CD14-positive monocyte (primary cell): ENCODE results near the gene TDRD7. TPM values are rescaled to one million over a fixed set of nuclear protein-coding genes. Genes with fewer than 3 reads are reported as not detected.
A peak's percentile ranks its signal among the peaks of the same experiment; 100 is the strongest.

ENCODE experiments used
- DNase-seq, 3 donors: peaks; one replicate each; pipeline ENCODE4 v3.0.0-alpha.2; 2011 to 2022
- H2AFZ ChIP-seq: 2 replicates; pipeline ENCODE4 v1.6.0; 2012; ENCODE audit warnings: mild to moderate bottlenecking, low read depth, low read length, inconsistent platforms; ENCODE audit not compliant: insufficient read depth, poor library complexity, severe bottlenecking
- H3K27ac ChIP-seq, 2 donors: 1 replicate in 1 of 2; 2 replicates in 1 of 2; pipeline ENCODE4 v1.5.1; 2012 to 2013; ENCODE audit warnings: low read length in 2 of 2, control low read depth in 1 of 2, inconsistent platforms in 1 of 2, low read depth in 1 of 2, mild to moderate bottlenecking in 1 of 2
- H3K27me3 ChIP-seq, 2 donors: one replicate each; pipeline versions ENCODE4 v1.6.0 to v1.6.1; 2011 to 2013; ENCODE audit warnings: low read length in 2 of 2; ENCODE audit not compliant: control insufficient read depth in 2 of 2, insufficient read depth in 2 of 2
- H3K36me3 ChIP-seq, 2 donors: replicated peaks in 1 of 2; 1 replicate in 1 of 2; 2 replicates in 1 of 2; pipeline versions ENCODE4 v1.5.1 to v1.6.1; 2012 to 2013; ENCODE audit warnings: low read length in 2 of 2, control low read depth in 1 of 2, inconsistent platforms in 1 of 2, mild to moderate bottlenecking in 1 of 2; ENCODE audit not compliant: insufficient read depth in 2 of 2, control insufficient read depth in 1 of 2
- H3K4me1 ChIP-seq, 2 donors: 1 replicate in 1 of 2; 2 replicates in 1 of 2; pipeline versions ENCODE4 v1.5.1 to v1.6.1; 2012 to 2013; ENCODE audit warnings: low read length in 2 of 2, control low read depth in 1 of 2, inconsistent platforms in 1 of 2, mild to moderate bottlenecking in 1 of 2, moderate library complexity in 1 of 2; ENCODE audit not compliant: insufficient read depth in 2 of 2, control insufficient read depth in 1 of 2
- H3K4me2 ChIP-seq: replicated peaks from 2 replicates; pipeline ENCODE3; 2012; ENCODE audit warnings: low read length, moderate library complexity, mild to moderate bottlenecking; ENCODE audit not compliant: poor library complexity, severe bottlenecking; ENCODE audit errors: extremely low read depth
- H3K4me3 ChIP-seq, 3 experiments: fragments of 200-600 bp in 1 of 3; sonication (generic) in 1 of 3; replicated peaks in 1 of 3; 1 replicate in 2 of 3; 2 replicates in 1 of 3; pipeline ENCODE4 v1.5.1; 2011 to 2013; ENCODE audit warnings: low read length in 3 of 3, mild to moderate bottlenecking in 3 of 3, control low read depth in 2 of 3, low read depth in 2 of 3, inconsistent platforms in 1 of 3, moderate library complexity in 1 of 3
- H3K79me2 ChIP-seq: 2 replicates; pipeline ENCODE4 v1.6.0; 2012; ENCODE audit warnings: mild to moderate bottlenecking, control low read depth, inconsistent platforms, low read length, moderate library complexity; ENCODE audit not compliant: insufficient read depth
- H3K9ac ChIP-seq: 2 replicates; pipeline ENCODE4 v1.6.0; 2017; ENCODE audit warnings: low read length, mild to moderate bottlenecking; ENCODE audit not compliant: insufficient read depth, poor library complexity, severe bottlenecking
- H3K9me3 ChIP-seq, 2 donors: replicated peaks in 1 of 2; 1 replicate in 1 of 2; 2 replicates in 1 of 2; pipeline versions ENCODE4 v1.5.1 to v1.6.1; 2012 to 2013; ENCODE audit warnings: low read length in 2 of 2, control low read depth in 1 of 2; ENCODE audit not compliant: control insufficient read depth in 1 of 2, insufficient read depth in 1 of 2
- H4K20me1 ChIP-seq: 2 replicates; pipeline ENCODE4 v1.6.0; 2012; ENCODE audit warnings: mild to moderate bottlenecking, low read length, control low read depth, moderate library complexity; ENCODE audit not compliant: insufficient read depth
- H3K27ac Mint-ChIP-seq, 7 donors: one replicate each; pipeline ENCODE4 v1.8.0; 2020; ENCODE audit warnings: mild to moderate bottlenecking in 7 of 7, mixed read lengths in 7 of 7, moderate library complexity in 6 of 7, inconsistent platforms in 2 of 7
- H3K27me3 Mint-ChIP-seq, 3 donors: one replicate each; pipeline ENCODE4 v1.8.0; 2021 to 2022; ENCODE audit warnings: low read depth in 3 of 3, mild to moderate bottlenecking in 3 of 3, mixed read lengths in 3 of 3, moderate library complexity in 3 of 3, inconsistent platforms in 1 of 3
- H3K36me3 Mint-ChIP-seq, 2 donors: one replicate each; pipeline ENCODE4 v1.8.0; 2020; ENCODE audit warnings: mixed read lengths in 2 of 2, inconsistent platforms in 1 of 2, mild to moderate bottlenecking in 1 of 2
- H3K4me1 Mint-ChIP-seq: one replicate; pipeline ENCODE4 v1.8.0; 2020; ENCODE audit warnings: mild to moderate bottlenecking, mixed read lengths
- H3K4me3 Mint-ChIP-seq, 2 donors: one replicate each; pipeline ENCODE4 v1.8.0; 2020; ENCODE audit warnings: mild to moderate bottlenecking in 2 of 2, mixed read lengths in 2 of 2, moderate library complexity in 1 of 2
- H3K9me3 Mint-ChIP-seq, 7 donors: one replicate each; pipeline ENCODE4 v1.8.0; 2020 to 2022; ENCODE audit warnings: mixed read lengths in 7 of 7, mild to moderate bottlenecking in 6 of 7, moderate library complexity in 6 of 7, inconsistent platforms in 2 of 7
- CTCF ChIP-seq: fragments of 200-600 bp; IDR thresholded peaks from one replicate; pipeline ENCODE4 v1.8.0; 2022; ENCODE audit warnings: antibody characterized with exemption, mild to moderate bottlenecking
- WGBS: methylation state at CpG from one replicate; pipeline ENCODE4 v1.1.5; 2013; ENCODE audit warnings: missing lambda C conversion rate; ENCODE audit not compliant: insufficient coverage; 5-methylcytosine and 5-hydroxymethylcytosine counted together
- intact Hi-C, 2 donors: fragments of 100-400 bp; cut with micrococcal nuclease; formaldehyde crosslinking; loops; one replicate each; pipeline versions ENCODE4 v1.15.0 to v1.15.1; 2023
- polyA plus RNA-seq, 3 donors: library from polyadenylated mRNA; depleted of rRNA in 1 of 3; unstranded in 2 of 3; stranded (reverse) in 1 of 3; fragments of 300-500 nt in 2 of 3; fragments of >200 nt in 1 of 3; fragmentation: Illumina TruSeq in 2 of 3; gene quantifications; 1 replicate in 2 of 3; 2 replicates in 1 of 3; pipeline ENCODE4 v1.2.3, GENCODE V29; 2012 to 2021

TDRD7 gene
- polyA plus RNA-seq, 3 donors, result 8.1 to 12.0 (median 11.1) TPM

GRCh38 chr9:97366476-97366875, 45.4 kb upstream of the TDRD7 start:
- H2AFZ ChIP-seq, result no peak overlapping the region
- H3K9me3 Mint-ChIP-seq, result peaks cover 8 to 19% (median 12%) of the 10 kb centered on the region in 7 donors
- H3K36me3 ChIP-seq, result no peaks in the 10 kb centered on the region
- H3K27ac ChIP-seq, result peak overlapping the region in 1 of 2 donors; percentile 44
- no peaks in the 10 kb centered on the region for H3K79me2 ChIP-seq
- H3K9ac ChIP-seq, result no peak overlapping the region
- H3K4me2 ChIP-seq, result peak overlapping the region; percentile 4
- H3K4me3 Mint-ChIP-seq, result no peak overlapping the region
- H4K20me1 ChIP-seq, result no peaks in the 10 kb centered on the region
- peaks cover 4 to 16% of the 10 kb centered on the region in 2 donors for H3K36me3 Mint-ChIP-seq
- intact Hi-C loops, result no loop called here
- H3K27ac Mint-ChIP-seq, result no peak overlapping the region
- H3K4me1 ChIP-seq, result peaks cover 25% of the 10 kb centered on the region in 2 donors
- no peak for TF ChIP-seq CTCF
- 95% methylated on average over 5 of the region's 10 CpGs for WGBS
- no peak overlapping the region for H3K4me3 ChIP-seq
- no peak for DNase-seq
- peaks cover 0 to 10% of the 10 kb centered on the region in 2 donors for H3K9me3 ChIP-seq
- H3K27me3 ChIP-seq, result no peaks in the 10 kb centered on the region
- H3K27me3 Mint-ChIP-seq, result peaks cover 0 to 2% (median 0%) of the 10 kb centered on the region in 3 donors
- H3K4me1 Mint-ChIP-seq, result peaks cover 28% of the 10 kb centered on the region

GRCh38 chr9:97366889-97367288, 45.0 kb upstream of the TDRD7 start:
- H3K4me1 ChIP-seq, result peaks cover 25% of the 10 kb centered on the region in 2 donors
- no peaks in the 10 kb centered on the region for H4K20me1 ChIP-seq
- peaks cover 0 to 10% of the 10 kb centered on the region in 2 donors for H3K9me3 ChIP-seq
- no peaks in the 10 kb centered on the region for H3K27me3 ChIP-seq
- H3K9me3 Mint-ChIP-seq, result peaks cover 8 to 19% (median 12%) of the 10 kb centered on the region in 7 donors
- peak overlapping the region; percentile 4 for H3K4me2 ChIP-seq
- no peak overlapping the region for H2AFZ ChIP-seq
- intact Hi-C loops, result no loop called here
- H3K27ac ChIP-seq, result peak overlapping the region in 1 of 2 donors; percentile 44
- no CpG with 5 or more reads among the region's 2 CpGs for WGBS
- H3K27ac Mint-ChIP-seq, result no peak overlapping the region
- H3K27me3 Mint-ChIP-seq, result peaks cover 0 to 2% (median 0%) of the 10 kb centered on the region in 3 donors
- no peak overlapping the region for H3K4me3 Mint-ChIP-seq
- peaks cover 5 to 18% of the 10 kb centered on the region in 2 donors for H3K36me3 Mint-ChIP-seq
- H3K4me1 Mint-ChIP-seq, result peaks cover 28% of the 10 kb centered on the region
- H3K79me2 ChIP-seq, result no peaks in the 10 kb centered on the region
- H3K36me3 ChIP-seq, result no peaks in the 10 kb centered on the region
- TF ChIP-seq CTCF, result no peak
- DNase-seq, result peak in 2 of 3 donors; percentile 9 to 42
- no peak overlapping the region for H3K9ac ChIP-seq
- no peak overlapping the region for H3K4me3 ChIP-seq
